KG1 (cell line): Measurements from ENCODE around the gene FAM234A.

Experiments
- DNase-seq: peaks from one replicate; lab custom pipeline; 2025; lab: John Stamatoyannopoulos, UW

The FAM234A gene

GRCh38 chr16:281660-282255, 47.1 kb downstream of the FAM234A start:
- no peak for DNase-seq

- DNase-seq: no peak
Measured at GRCh38 chr16:282491-282890, 47.9 kb downstream of the FAM234A start.

- DNase-seq: no peak
Measured at GRCh38 chr16:283033-283805, 48.6 kb downstream of the FAM234A start, which contains the start of gene PDIA2. Gene PDIA2 (plus strand): TSS chr16:283164. CDS start chr16:283170, 6 bp downstream.

- DNase-seq: no peak
Measured at GRCh38 chr16:284204-285120, 49.8 kb downstream of the FAM234A start.

- no peak for DNase-seq
Measured at GRCh38 chr16:285146-286055, 50.8 kb downstream of the FAM234A start.

- DNase-seq: no peak
Measured at GRCh38 chr16:286491-287297, 52.1 kb downstream of the FAM234A start.

GRCh38 chr16:287298-287811, 52.7 kb downstream of the FAM234A start:
- no peak for DNase-seq

- no peak for DNase-seq
Measured at GRCh38 chr16:287981-288920, 53.6 kb downstream of the FAM234A start.

GRCh38 chr16:289395-289997, 54.9 kb downstream of the FAM234A start:
- DNase-seq: no peak

- no peak for DNase-seq
Measured at GRCh38 chr16:290015-290680, 55.5 kb downstream of the FAM234A start.

- DNase-seq: no peak
Measured at GRCh38 chr16:290681-291405, 56.2 kb downstream of the FAM234A start.

GRCh38 chr16:291539-291938, 56.9 kb downstream of the FAM234A start:
- no peak for DNase-seq

GRCh38 chr16:293043-293775, 58.6 kb downstream of the FAM234A start:
- DNase-seq: no peak

GRCh38 chr16:296276-296675, 61.7 kb downstream of the FAM234A start:
- DNase-seq: no peak

- DNase-seq: no peak
Measured at GRCh38 chr16:296806-297510, 62.3 kb downstream of the FAM234A start.

- no peak for DNase-seq
Measured at GRCh38 chr16:297832-298231, 63.2 kb downstream of the FAM234A start.
